K562 (cell line): ENCODE data around the gene DCAF15. TPM values are rescaled to one million over a fixed set of nuclear protein-coding genes. Genes with fewer than 3 reads are reported as not detected.

ENCODE experiments used
- CEBPB ChIP-seq: fragments of 450-650 bp; IDR thresholded peaks from 2 replicates; pipeline ENCODE4 v1.6.1; 2016; ENCODE audit warnings: missing genetic modification characterization, missing compliant biosample characterization
- CTBP1 ChIP-seq: fragments of 450-650 bp; IDR thresholded peaks from 2 replicates; pipeline ENCODE4 v1.6.1; 2016; ENCODE audit warnings: borderline replicate concordance
- ETV6 ChIP-seq, 3 experiments: fragments of 150-350 bp in 1 of 3; sonication (generic) in 1 of 3; formaldehyde crosslinking in 1 of 3; IDR thresholded peaks; 2 replicates each; pipeline versions ENCODE4 v1.6.1 to v1.8.0; 2014 to 2022; ENCODE audit warnings: borderline replicate concordance in 2 of 3, low read depth in 2 of 3, antibody characterized with exemption in 1 of 3, low read length in 1 of 3, mild to moderate bottlenecking in 1 of 3, missing genetic modification reagents in 1 of 3
- KLF1 ChIP-seq: fragments of 450-650 bp; IDR thresholded peaks from 2 replicates; pipeline ENCODE4 v1.6.1; 2016; ENCODE audit warnings: missing genetic modification characterization, missing compliant biosample characterization
- KLF16 ChIP-seq: IDR thresholded peaks from 2 replicates; pipeline ENCODE4 v1.6.1; 2016; ENCODE audit warnings: antibody characterized with exemption
- POLR2AphosphoS2 ChIP-seq: IDR thresholded peaks from 2 replicates; pipeline ENCODE4 v1.6.1; 2012; ENCODE audit warnings: low read length, improper control_type of control experiment
- SETDB1 ChIP-seq: IDR thresholded peaks from one replicate; pipeline ENCODE4 v1.6.1; 2012; ENCODE audit warnings: low read length, control low read depth, inconsistent platforms
- TOE1 ChIP-seq, 2 experiments: fragments of 450-650 bp in 1 of 2; sonication (generic) in 1 of 2; formaldehyde crosslinking in 1 of 2; IDR thresholded peaks; 2 replicates each; pipeline versions ENCODE4 v1.7.1 to v1.8.0; 2016 to 2022; ENCODE audit warnings: borderline replicate concordance in 2 of 2, mild to moderate bottlenecking in 2 of 2, antibody characterized with exemption in 1 of 2, inconsistent platforms in 1 of 2, low read depth in 1 of 2, missing genetic modification reagents in 1 of 2, moderate library complexity in 1 of 2
- ZBTB8A ChIP-seq: fragments of 450-650 bp; IDR thresholded peaks from 2 replicates; pipeline ENCODE4 v1.6.1; 2018; ENCODE audit warnings: mild to moderate bottlenecking, moderate library complexity; ENCODE audit not compliant: partially characterized antibody
- ZNF143 ChIP-seq: sonication (generic); formaldehyde crosslinking; IDR thresholded peaks from 2 replicates; pipeline ENCODE4 v1.9.0; 2022; ENCODE audit warnings: mild to moderate bottlenecking, missing genetic modification reagents
- ZNF197 ChIP-seq: fragments of 200-800 bp; sonication (Bioruptor generic); IDR thresholded peaks from 2 replicates; pipeline ENCODE4 v1.6.1; 2016; ENCODE audit warnings: low read depth, missing genetic modification characterization, missing compliant biosample characterization
- polyA plus RNA-seq, 8 experiments: library from polyadenylated mRNA; depleted of rRNA in 4 of 8; stranded (reverse) in 5 of 8; unstranded in 3 of 8; fragments of >200 nt; fragmentation: Nextera tagmentation in 2 of 8; fragmentation: Illumina TruSeq in 1 of 8; extraction: Ambion mirVana in 2 of 8; extraction: Trizol in 1 of 8; gene quantifications; 2 replicates each; pipeline versions ENCODE4 v1.2.1 to v1.2.3, GENCODE V29; 2011 to 2014; ENCODE audit warnings: inconsistent platforms in 1 of 8, missing spikeins in 1 of 8
- total RNA-seq, 7 experiments: library from RNA; depleted of rRNA in 6 of 7; stranded (reverse); fragments of >200 nt in 6 of 7; fragmentation: Illumina TruSeq in 2 of 7; extraction: Trizol in 2 of 7; gene quantifications; 2 replicates each; pipeline versions ENCODE4 v1.2.1 to v1.2.3, GENCODE V29; 2011 to 2021; ENCODE audit warnings: low replicate concordance in 1 of 7
- TF ChIP-seq, protein P1 (sequence below): fragments of 250-450 bp; sonication (Bioruptor Pico); IDR thresholded peaks from 2 replicates; pipeline ENCODE4 v1.8.0; 2021; ENCODE audit warnings: mild to moderate bottlenecking, moderate library complexity
- TF ChIP-seq, protein P2 (sequence below): fragments of 250-450 bp; sonication (Bioruptor Pico); IDR thresholded peaks from 2 replicates; pipeline ENCODE4 v1.8.0; 2021; ENCODE audit warnings: borderline replicate concordance, mild to moderate bottlenecking, moderate library complexity; ENCODE audit not compliant: poor library complexity, severe bottlenecking

DCAF15 gene
- total and polyA plus RNA-seq, 9 of the 15 experiments (the other 6 are each of a cell fraction or from before 2014, with no cell fraction given) = 0.17 to 68.5 (median 27.7) TPM

DNA sequence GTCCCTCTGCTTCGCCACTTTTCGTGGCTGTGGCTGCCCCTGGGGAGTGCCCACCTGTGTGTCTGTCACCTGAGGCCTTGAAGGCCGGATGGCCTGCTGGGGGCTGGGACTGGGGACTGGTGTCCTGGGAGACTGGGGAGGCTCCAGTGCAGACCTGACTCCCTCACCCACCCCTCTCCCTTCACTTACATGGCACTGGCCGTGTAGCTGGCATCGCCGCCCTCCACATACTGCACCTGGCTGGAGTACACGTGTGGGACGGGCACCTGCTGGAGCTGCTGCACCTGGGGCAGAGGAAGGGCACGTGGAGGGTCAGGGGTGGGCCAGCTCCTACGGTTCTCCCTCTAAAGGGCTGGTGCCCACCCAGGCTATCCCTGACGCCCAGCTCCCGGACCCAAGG, 25.5 kb downstream of the DCAF15 start (continued):
- no peak for TF ChIP-seq KLF1 (tag)
- no peak for TF ChIP-seq ETV6 (IDR thresholded peaks at IDR 0.05; ENCODE audit: borderline replicate concordance in 1 of 2, low read depth in 2 of 2, low read length in 1 of 2)
- TF ChIP-seq ETV6 (CRISPR knock-in tag; IDR thresholded peaks at IDR 0.05; ENCODE audit: borderline replicate concordance) = no peak
- TF ChIP-seq ZNF143 = no peak
- no peak for TF ChIP-seq ZBTB8A
- TF ChIP-seq ZNF197 (CRISPR knock-in tag) = no peak
- TF ChIP-seq, protein P1, sequence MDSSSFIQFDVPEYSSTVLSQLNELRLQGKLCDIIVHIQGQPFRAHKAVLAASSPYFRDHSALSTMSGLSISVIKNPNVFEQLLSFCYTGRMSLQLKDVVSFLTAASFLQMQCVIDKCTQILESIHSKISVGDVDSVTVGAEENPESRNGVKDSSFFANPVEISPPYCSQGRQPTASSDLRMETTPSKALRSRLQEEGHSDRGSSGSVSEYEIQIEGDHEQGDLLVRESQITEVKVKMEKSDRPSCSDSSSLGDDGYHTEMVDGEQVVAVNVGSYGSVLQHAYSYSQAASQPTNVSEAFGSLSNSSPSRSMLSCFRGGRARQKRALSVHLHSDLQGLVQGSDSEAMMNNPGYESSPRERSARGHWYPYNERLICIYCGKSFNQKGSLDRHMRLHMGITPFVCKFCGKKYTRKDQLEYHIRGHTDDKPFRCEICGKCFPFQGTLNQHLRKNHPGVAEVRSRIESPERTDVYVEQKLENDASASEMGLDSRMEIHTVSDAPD (CRISPR knock-in tag) = no peak
- no peak for TF ChIP-seq KLF16
- no peak for TF ChIP-seq POLR2AphosphoS2
- TF ChIP-seq CTBP1 = no peak
- TF ChIP-seq, protein P2, sequence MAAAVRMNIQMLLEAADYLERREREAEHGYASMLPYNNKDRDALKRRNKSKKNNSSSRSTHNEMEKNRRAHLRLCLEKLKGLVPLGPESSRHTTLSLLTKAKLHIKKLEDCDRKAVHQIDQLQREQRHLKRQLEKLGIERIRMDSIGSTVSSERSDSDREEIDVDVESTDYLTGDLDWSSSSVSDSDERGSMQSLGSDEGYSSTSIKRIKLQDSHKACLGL (CRISPR knock-in tag) = no peak
- TF ChIP-seq CEBPB (tag) = no peak
- no peak for TF ChIP-seq TOE1 (IDR thresholded peaks at IDR 0.05; ENCODE audit: borderline replicate concordance)
- no peak for TF ChIP-seq TOE1 (CRISPR knock-in tag; IDR thresholded peaks at IDR 0.05; ENCODE audit: borderline replicate concordance, low read depth)
- no peak for TF ChIP-seq SETDB1
